Esophagus muscularis mucosa (tissue), 3 donors: ENCODE data around the gene ZNRF2.

ENCODE experiments used
- CTCF ChIP-seq, 3 experiments: fragments of 200-600 bp in 2 of 3; fragments of 450-650 bp in 1 of 3; sonication (generic) in 2 of 3; IDR thresholded peaks; one replicate each; pipeline ENCODE4 v1.5.1; 2017 to 2019; ENCODE audit warnings: antibody characterized with exemption in 3 of 3, mild to moderate bottlenecking in 2 of 3, moderate library complexity in 1 of 3
- EP300 ChIP-seq: sonication (generic); formaldehyde crosslinking; IDR thresholded peaks from one replicate; pipeline ENCODE4 v1.6.1; 2017; ENCODE audit warnings: antibody characterized with exemption

DNA sequence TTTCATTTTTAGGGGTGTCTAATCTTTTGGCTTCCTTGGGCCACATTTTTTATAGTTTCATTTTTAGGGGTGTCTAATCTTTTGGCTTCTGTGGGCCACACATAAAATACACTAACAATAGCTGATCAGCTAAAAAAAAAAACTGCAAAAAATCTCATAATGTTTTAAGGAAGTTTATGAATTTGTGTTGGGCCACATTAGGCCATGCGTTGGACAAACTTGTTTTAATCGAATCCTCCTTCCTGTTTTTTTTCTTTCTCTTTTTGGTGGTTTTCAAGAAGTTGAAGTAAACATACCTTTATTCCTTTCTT, 37.4 kb downstream of the ZNRF2 start:
- TF ChIP-seq CTCF (IDR thresholded peaks at IDR 0.05) (no peak), EP300 (no peak)
